Upper lobe of right lung (tissue), 1 donor: ENCODE measurements around the gene TCF15. TPM values are rescaled to one million over a fixed set of nuclear protein-coding genes. Genes with fewer than 3 reads are reported as not detected.

ENCODE experiments used
- ATAC-seq: fragments of 200-7000 bp; cut with Tn5 transposase; one replicate; pipeline ENCODE4 v1.9.1; 2020; ENCODE audit warnings: mild to moderate bottlenecking, moderate library complexity
- DNase-seq: peaks from one replicate; pipeline ENCODE4 v3.0.0-alpha.2; 2020
- H3K27ac ChIP-seq: fragments of 200-600 bp; one replicate; pipeline ENCODE4 v1.8.0; 2022
- H3K27me3 ChIP-seq: fragments of 200-600 bp; one replicate; pipeline ENCODE4 v1.8.0; 2022; ENCODE audit warnings: mild to moderate bottlenecking
- H3K36me3 ChIP-seq: fragments of 200-600 bp; one replicate; pipeline ENCODE4 v1.8.0; 2022
- H3K4me1 ChIP-seq: fragments of 200-600 bp; one replicate; pipeline ENCODE4 v1.8.0; 2022
- H3K4me3 ChIP-seq: fragments of 200-600 bp; one replicate; pipeline ENCODE4 v1.8.0; 2022; ENCODE audit warnings: mild to moderate bottlenecking
- H3K9me3 ChIP-seq: fragments of 200-600 bp; one replicate; pipeline ENCODE4 v1.8.0; 2022
- intact Hi-C: fragments of 100-400 bp; cut with DNase I; formaldehyde crosslinking; loops from one replicate; pipeline ENCODE4 v1.11.0; 2022
- total RNA-seq: library from RNA; stranded (reverse); fragmentation: NEBNext Ultra II Directional; extraction: Animal tissue kit (Norgen Biotek cat#: 25700); gene quantifications from one replicate; pipeline ENCODE4 v1.2.1, GENCODE V29; 2021
- TF ChIP-seq, protein P1 (sequence below): fragments of 200-600 bp; IDR thresholded peaks from one replicate; pipeline ENCODE4 v1.8.0; 2022; ENCODE audit warnings: antibody characterized with exemption
- donor health status: DM: no; HTN: yes; CAD: no; lungs with severe emphysema.

Gene TCF15
- total RNA-seq, 1 donor from 2014 or later, result 0.43 TPM

DNA sequence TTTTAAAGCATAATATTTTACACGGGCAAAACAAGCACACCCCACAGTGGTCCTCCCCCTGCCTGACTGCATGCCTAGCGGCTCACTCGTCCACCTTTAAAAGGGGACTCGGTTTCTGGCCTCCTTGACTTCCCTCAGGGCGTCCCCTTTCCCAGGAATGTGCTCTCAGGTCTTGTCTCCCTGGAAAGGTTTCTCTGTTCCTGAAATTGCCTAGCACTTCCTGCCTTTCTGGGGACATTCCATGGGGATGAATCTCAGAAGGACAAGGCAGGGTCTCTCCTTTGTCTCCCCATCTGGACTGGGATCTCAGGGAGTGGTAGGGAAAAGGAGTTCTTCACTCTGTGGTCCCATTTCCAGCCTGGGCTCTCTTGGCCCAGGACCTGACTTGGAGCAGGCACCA lies 4.9 kb downstream of the TCF15 start:
- peaks cover 17% of the 10 kb centered on the region for H3K27me3 ChIP-seq
- no peak overlapping the region for H3K4me3 ChIP-seq
- TF ChIP-seq, protein P1, sequence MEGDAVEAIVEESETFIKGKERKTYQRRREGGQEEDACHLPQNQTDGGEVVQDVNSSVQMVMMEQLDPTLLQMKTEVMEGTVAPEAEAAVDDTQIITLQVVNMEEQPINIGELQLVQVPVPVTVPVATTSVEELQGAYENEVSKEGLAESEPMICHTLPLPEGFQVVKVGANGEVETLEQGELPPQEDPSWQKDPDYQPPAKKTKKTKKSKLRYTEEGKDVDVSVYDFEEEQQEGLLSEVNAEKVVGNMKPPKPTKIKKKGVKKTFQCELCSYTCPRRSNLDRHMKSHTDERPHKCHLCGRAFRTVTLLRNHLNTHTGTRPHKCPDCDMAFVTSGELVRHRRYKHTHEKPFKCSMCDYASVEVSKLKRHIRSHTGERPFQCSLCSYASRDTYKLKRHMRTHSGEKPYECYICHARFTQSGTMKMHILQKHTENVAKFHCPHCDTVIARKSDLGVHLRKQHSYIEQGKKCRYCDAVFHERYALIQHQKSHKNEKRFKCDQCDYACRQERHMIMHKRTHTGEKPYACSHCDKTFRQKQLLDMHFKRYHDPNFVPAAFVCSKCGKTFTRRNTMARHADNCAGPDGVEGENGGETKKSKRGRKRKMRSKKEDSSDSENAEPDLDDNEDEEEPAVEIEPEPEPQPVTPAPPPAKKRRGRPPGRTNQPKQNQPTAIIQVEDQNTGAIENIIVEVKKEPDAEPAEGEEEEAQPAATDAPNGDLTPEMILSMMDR, result no peak
- intact Hi-C loops, result no loop called here
- no peak for DNase-seq
- peaks cover 7% of the 10 kb centered on the region for H3K4me1 ChIP-seq
- no peak for ATAC-seq
- H3K9me3 ChIP-seq, result no peaks in the 10 kb centered on the region
- no peaks in the 10 kb centered on the region for H3K36me3 ChIP-seq
- H3K27ac ChIP-seq, result no peak overlapping the region

DNA sequence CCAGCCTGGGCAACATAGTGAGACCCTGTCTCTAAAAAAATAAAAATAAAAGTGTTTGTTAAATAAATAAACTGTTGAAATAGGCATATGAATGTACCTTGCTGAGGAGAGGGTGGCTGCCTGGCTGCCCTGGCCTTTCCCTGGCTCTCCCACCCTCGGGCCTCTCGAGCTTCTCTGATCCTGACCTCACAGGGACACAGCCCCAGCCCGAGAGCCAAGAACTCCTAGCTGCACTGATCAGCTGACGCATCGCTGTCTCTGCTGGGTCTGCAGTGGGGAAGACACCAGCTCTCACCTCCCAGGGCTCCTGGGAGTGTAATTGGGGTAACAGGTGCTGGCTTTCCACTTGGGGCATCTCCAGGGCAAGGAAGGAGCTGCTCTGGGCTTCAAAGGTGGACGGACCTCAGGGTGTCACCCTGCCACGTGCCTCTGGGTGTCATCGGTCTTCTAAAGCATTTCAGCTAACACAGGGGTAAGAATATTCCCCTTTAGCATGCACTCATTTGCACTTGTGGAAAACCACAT lies 6.9 kb downstream of the TCF15 start:
- Histone ChIP-seq H3K27ac (no peak overlapping the region), H3K4me3 (no peak overlapping the region), H3K36me3 (no peaks in the 10 kb centered on the region), H3K4me1 (peaks cover 7% of the 10 kb centered on the region), H3K27me3 (peaks cover under 1% of the 10 kb centered on the region), H3K9me3 (no peaks in the 10 kb centered on the region)
- TF ChIP-seq, protein P1, result no peak
- ATAC-seq (no peak), DNase-seq (no peak)
- intact Hi-C loops, result no loop called here

DNA sequence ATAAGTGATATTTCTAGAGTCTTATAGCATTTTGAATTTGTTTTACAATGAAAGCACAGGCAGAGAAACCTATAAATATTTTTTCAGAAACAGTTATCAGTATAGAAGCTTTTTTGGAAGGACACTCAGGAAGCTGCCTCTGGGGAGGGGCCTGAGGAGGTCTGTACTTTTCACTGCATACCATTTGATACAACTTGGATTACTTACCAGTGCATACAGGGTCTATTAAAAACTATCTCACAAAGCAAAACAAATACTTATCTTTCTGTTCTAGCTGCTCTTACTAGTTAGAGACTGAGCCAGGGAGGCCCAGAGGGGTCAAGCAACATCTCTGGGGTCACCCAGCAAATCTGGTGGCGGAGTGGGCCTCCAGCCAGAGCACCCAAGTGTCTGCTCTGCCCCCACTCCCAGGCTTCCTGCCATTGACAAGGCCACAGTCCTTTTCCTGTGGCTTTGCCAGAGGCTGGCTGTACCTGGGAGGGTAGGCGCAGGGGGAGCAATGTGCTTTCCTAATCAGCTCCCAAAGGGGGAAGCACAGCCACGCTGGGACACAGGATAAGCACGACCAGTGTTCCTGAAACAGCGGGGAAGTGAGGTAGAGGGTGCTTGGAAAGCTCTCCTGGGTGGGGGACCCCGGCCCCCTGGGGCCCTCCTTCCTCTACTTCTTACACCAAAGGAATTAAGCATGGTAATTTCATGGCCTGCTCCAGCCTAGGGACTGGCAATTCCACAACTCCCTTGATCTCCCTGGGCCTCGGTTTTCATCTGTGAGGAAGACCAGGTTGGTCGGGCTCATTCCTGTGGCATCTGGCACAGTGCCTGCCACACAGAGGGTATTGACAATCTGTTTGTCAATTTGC lies 7.8 kb downstream of the TCF15 start:
- Histone ChIP-seq H3K4me1 (peaks cover 7% of the 10 kb centered on the region), H3K9me3 (no peaks in the 10 kb centered on the region), H3K27me3 (no peaks in the 10 kb centered on the region), H3K4me3 (no peak overlapping the region), H3K36me3 (no peaks in the 10 kb centered on the region), H3K27ac (no peak overlapping the region)
- TF ChIP-seq, protein P1, result no peak
- intact Hi-C loops, result no loop called here
- ATAC-seq, result peak; percentile 27
- DNase-seq, result no peak

DNA sequence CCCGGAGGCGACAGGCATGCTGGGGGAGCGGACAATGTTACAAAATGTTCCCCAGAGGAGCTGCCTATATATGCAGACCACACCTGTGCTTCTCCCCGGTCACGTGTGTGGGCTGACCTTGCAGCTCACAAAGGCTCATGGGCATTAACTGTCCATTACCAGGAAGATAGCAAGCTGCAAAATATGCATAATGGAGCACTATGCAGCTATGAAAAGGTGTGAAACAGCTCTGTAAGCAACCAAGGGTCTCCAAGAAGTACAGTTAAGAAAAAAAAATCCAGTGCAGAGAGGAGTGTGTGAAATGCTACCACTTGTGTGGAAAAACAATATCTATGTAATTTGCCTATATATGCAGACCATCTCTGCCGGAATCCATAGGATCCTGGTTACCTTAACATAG lies 9.4 kb downstream of the TCF15 start:
- DNase-seq (no peak), ATAC-seq (no peak)
- no peak overlapping the region for H3K27ac ChIP-seq
- intact Hi-C loops, result no loop called here
- H3K4me1 ChIP-seq, result peaks cover 7% of the 10 kb centered on the region
- TF ChIP-seq, protein P1, result no peak
- no peaks in the 10 kb centered on the region for H3K36me3 ChIP-seq
- no peak overlapping the region for H3K4me3 ChIP-seq
- no peaks in the 10 kb centered on the region for H3K9me3 ChIP-seq
- no peaks in the 10 kb centered on the region for H3K27me3 ChIP-seq

DNA sequence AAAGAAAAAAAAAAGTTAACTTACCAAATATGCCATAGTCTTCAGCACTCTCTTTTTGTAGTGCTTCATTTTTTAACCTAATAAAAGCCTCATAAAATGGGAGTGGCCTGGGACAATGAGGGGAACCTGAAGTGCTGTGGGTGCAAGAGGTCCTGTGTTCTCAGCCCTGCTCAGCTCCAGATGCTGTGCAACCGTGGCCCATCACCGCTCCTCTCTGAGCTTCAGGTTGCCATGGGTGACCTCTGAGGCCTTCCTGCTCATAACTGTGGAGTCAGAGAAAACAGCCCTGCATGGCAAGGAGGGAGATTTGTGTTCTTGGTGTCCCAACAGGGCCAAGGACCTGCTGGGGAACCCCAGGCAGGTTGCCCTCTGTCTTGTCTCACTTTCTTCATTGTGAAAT lies 10.0 kb downstream of the TCF15 start:
- no peak for DNase-seq

More for the DNA sequence above, 10.0 kb downstream of the TCF15 start:
- Histone ChIP-seq H3K27ac (no peak overlapping the region), H3K4me3 (no peak overlapping the region), H3K9me3 (no peaks in the 10 kb centered on the region), H3K27me3 (no peaks in the 10 kb centered on the region), H3K4me1 (peaks cover 7% of the 10 kb centered on the region), H3K36me3 (no peaks in the 10 kb centered on the region)
- intact Hi-C loops, result no loop called here
- TF ChIP-seq, protein P1, result no peak
- ATAC-seq, result no peak
